Measurements from ENCODE around the gene DIP2A.
"Not testable (repeated sequence)": the region's sequence is repeated elsewhere in the genome, so short reads cannot be mapped to it uniquely, and the experiment has no call there.

Gene DIP2A

GRCh38 chr21:46431884-46432488 is 26.7 kb upstream of the DIP2A start:
- Mint-ChIP-seq H3K4me3 (no peak overlapping the region), H3K36me3 (ENCODE audit: low read depth) (peaks cover 17% of the 10 kb centered on the region), H3K27ac (no peak overlapping the region), H3K27me3 (ENCODE audit: low read depth) (no peaks in the 10 kb centered on the region), H3K4me1 (ENCODE audit: low read depth) (no peaks in the 10 kb centered on the region), H3K9me3 (no peaks in the 10 kb centered on the region)

GRCh38 chr21:46433116-46433515 is 25.6 kb upstream of the DIP2A start:
- H3K36me3 Mint-ChIP-seq (ENCODE audit: low read depth): peaks cover 19% of the 10 kb centered on the region
- not testable (repeated sequence) for H3K4me1 Mint-ChIP-seq (ENCODE audit: low read depth); H3K4me3 Mint-ChIP-seq; H3K9me3 Mint-ChIP-seq; H3K27me3 Mint-ChIP-seq (ENCODE audit: low read depth); H3K27ac Mint-ChIP-seq

- peaks cover 21% of the 10 kb centered on the region for H3K36me3 Mint-ChIP-seq (ENCODE audit: low read depth)
- H3K27ac Mint-ChIP-seq: no peak overlapping the region
- no peak overlapping the region for H3K4me3 Mint-ChIP-seq
Measured at GRCh38 chr21:46434322-46434958, 24.3 kb upstream of the DIP2A start.

GRCh38 chr21:46435786-46436227 is 22.9 kb upstream of the DIP2A start:
- Mint-ChIP-seq H3K9me3 (no peaks in the 10 kb centered on the region), H3K27me3 (ENCODE audit: low read depth) (no peaks in the 10 kb centered on the region), H3K27ac (no peak overlapping the region), H3K36me3 (ENCODE audit: low read depth) (peaks cover 22% of the 10 kb centered on the region), H3K4me1 (ENCODE audit: low read depth) (no peaks in the 10 kb centered on the region), H3K4me3 (no peak overlapping the region)

More at GRCh38 chr21:46434322-46434958, 24.3 kb upstream of the DIP2A start:
- H3K9me3 Mint-ChIP-seq: no peaks in the 10 kb centered on the region
- no peaks in the 10 kb centered on the region for H3K27me3 Mint-ChIP-seq (ENCODE audit: low read depth)
- H3K4me1 Mint-ChIP-seq (ENCODE audit: low read depth): no peaks in the 10 kb centered on the region

GRCh38 chr21:46436621-46437020 is 22.1 kb upstream of the DIP2A start:
- H3K27me3 Mint-ChIP-seq (ENCODE audit: low read depth): no peaks in the 10 kb centered on the region
- no peak overlapping the region for H3K4me3 Mint-ChIP-seq
- peaks cover 23% of the 10 kb centered on the region for H3K36me3 Mint-ChIP-seq (ENCODE audit: low read depth)
- H3K4me1 Mint-ChIP-seq (ENCODE audit: low read depth): no peaks in the 10 kb centered on the region
- no peaks in the 10 kb centered on the region for H3K9me3 Mint-ChIP-seq
- no peak overlapping the region for H3K27ac Mint-ChIP-seq

- Mint-ChIP-seq H3K36me3 (ENCODE audit: low read depth) (peaks cover 19% of the 10 kb centered on the region), H3K4me3 (no peak overlapping the region), H3K4me1 (ENCODE audit: low read depth) (no peaks in the 10 kb centered on the region), H3K27ac (no peak overlapping the region), H3K9me3 (no peaks in the 10 kb centered on the region), H3K27me3 (ENCODE audit: low read depth) (no peaks in the 10 kb centered on the region)
Measured at GRCh38 chr21:46437096-46437498, 21.6 kb upstream of the DIP2A start.

GRCh38 chr21:46437511-46437910 is 21.2 kb upstream of the DIP2A start:
- no peaks in the 10 kb centered on the region for H3K27me3 Mint-ChIP-seq (ENCODE audit: low read depth)
- no peaks in the 10 kb centered on the region for H3K4me1 Mint-ChIP-seq (ENCODE audit: low read depth)
- H3K36me3 Mint-ChIP-seq (ENCODE audit: low read depth): peaks cover 20% of the 10 kb centered on the region
- no peak overlapping the region for H3K4me3 Mint-ChIP-seq
- H3K9me3 Mint-ChIP-seq: no peaks in the 10 kb centered on the region
- H3K27ac Mint-ChIP-seq: no peak overlapping the region

GRCh38 chr21:46438241-46438640 is 20.4 kb upstream of the DIP2A start:
- Mint-ChIP-seq H3K4me3 (no peak overlapping the region), H3K9me3 (no peaks in the 10 kb centered on the region), H3K36me3 (ENCODE audit: low read depth) (peaks cover 22% of the 10 kb centered on the region), H3K27ac (no peak overlapping the region), H3K27me3 (ENCODE audit: low read depth) (no peaks in the 10 kb centered on the region), H3K4me1 (ENCODE audit: low read depth) (no peaks in the 10 kb centered on the region)

GRCh38 chr21:46439906-46440305 is 18.8 kb upstream of the DIP2A start:
- H3K27me3 Mint-ChIP-seq (ENCODE audit: low read depth): no peaks in the 10 kb centered on the region
- no peaks in the 10 kb centered on the region for H3K9me3 Mint-ChIP-seq
- H3K4me3 Mint-ChIP-seq: no peak overlapping the region
- no peaks in the 10 kb centered on the region for H3K4me1 Mint-ChIP-seq (ENCODE audit: low read depth)
- H3K27ac Mint-ChIP-seq: no peak overlapping the region
- H3K36me3 Mint-ChIP-seq (ENCODE audit: low read depth): peaks cover 22% of the 10 kb centered on the region

GRCh38 chr21:46441331-46441730 is 17.4 kb upstream of the DIP2A start:
- H3K27ac Mint-ChIP-seq: no peak overlapping the region

GRCh38 chr21:46441961-46442498 is 16.7 kb upstream of the DIP2A start:
- H3K4me1 Mint-ChIP-seq (ENCODE audit: low read depth): no peaks in the 10 kb centered on the region
- H3K27me3 Mint-ChIP-seq (ENCODE audit: low read depth): no peaks in the 10 kb centered on the region
- H3K9me3 Mint-ChIP-seq: no peaks in the 10 kb centered on the region
- no peak overlapping the region for H3K4me3 Mint-ChIP-seq
- peaks cover 27% of the 10 kb centered on the region for H3K36me3 Mint-ChIP-seq (ENCODE audit: low read depth)
- no peak overlapping the region for H3K27ac Mint-ChIP-seq

More at GRCh38 chr21:46441331-46441730, 17.4 kb upstream of the DIP2A start:
- H3K4me1 Mint-ChIP-seq (ENCODE audit: low read depth): no peaks in the 10 kb centered on the region
- no peaks in the 10 kb centered on the region for H3K27me3 Mint-ChIP-seq (ENCODE audit: low read depth)
- H3K9me3 Mint-ChIP-seq: no peaks in the 10 kb centered on the region
- peaks cover 27% of the 10 kb centered on the region for H3K36me3 Mint-ChIP-seq (ENCODE audit: low read depth)
- H3K4me3 Mint-ChIP-seq: no peak overlapping the region

GRCh38 chr21:46442938-46443337 is 15.8 kb upstream of the DIP2A start:
- H3K4me1 Mint-ChIP-seq (ENCODE audit: low read depth): peaks cover 2% of the 10 kb centered on the region
- no peak overlapping the region for H3K27ac Mint-ChIP-seq
- peaks cover 31% of the 10 kb centered on the region for H3K36me3 Mint-ChIP-seq (ENCODE audit: low read depth)

GRCh38 chr21:46443910-46444309 is 14.8 kb upstream of the DIP2A start:
- peaks cover 37% of the 10 kb centered on the region for H3K36me3 Mint-ChIP-seq (ENCODE audit: low read depth)

More at GRCh38 chr21:46442938-46443337, 15.8 kb upstream of the DIP2A start:
- no peaks in the 10 kb centered on the region for H3K9me3 Mint-ChIP-seq
- no peaks in the 10 kb centered on the region for H3K27me3 Mint-ChIP-seq (ENCODE audit: low read depth)
- no peak overlapping the region for H3K4me3 Mint-ChIP-seq

GRCh38 chr21:46448108-46448507 is 10.6 kb upstream of the DIP2A start:
- Mint-ChIP-seq H3K9me3 (peaks cover 9% of the 10 kb centered on the region), H3K36me3 (ENCODE audit: low read depth) (peaks cover 25% of the 10 kb centered on the region)

More at GRCh38 chr21:46443910-46444309, 14.8 kb upstream of the DIP2A start:
- H3K4me3 Mint-ChIP-seq: no peak overlapping the region
- H3K9me3 Mint-ChIP-seq: peaks cover 9% of the 10 kb centered on the region
- H3K27ac Mint-ChIP-seq: no peak overlapping the region
- H3K27me3 Mint-ChIP-seq (ENCODE audit: low read depth): no peaks in the 10 kb centered on the region
- peaks cover 2% of the 10 kb centered on the region for H3K4me1 Mint-ChIP-seq (ENCODE audit: low read depth)

GRCh38 chr21:46448855-46449254 is 9.8 kb upstream of the DIP2A start:
- H3K36me3 Mint-ChIP-seq (ENCODE audit: low read depth): peaks cover 25% of the 10 kb centered on the region
- not testable (repeated sequence) for H3K4me3 Mint-ChIP-seq; H3K9me3 Mint-ChIP-seq; H3K27ac Mint-ChIP-seq; H3K4me1 Mint-ChIP-seq (ENCODE audit: low read depth); H3K27me3 Mint-ChIP-seq (ENCODE audit: low read depth)

More at GRCh38 chr21:46448108-46448507, 10.6 kb upstream of the DIP2A start:
- Mint-ChIP-seq H3K4me1 (ENCODE audit: low read depth) (peaks cover 2% of the 10 kb centered on the region), H3K4me3 (no peak overlapping the region), H3K27me3 (ENCODE audit: low read depth) (no peaks in the 10 kb centered on the region), H3K27ac (no peak overlapping the region)
